HG02678 (cell line): ENCODE results near the gene DIAPH3.
A peak's percentile ranks its signal among the peaks of the same experiment; 100 is the strongest.

Experiments
- ATAC-seq: cut with Tn5 transposase; IDR thresholded peaks from one replicate; pipeline ENCODE4 v1.9.1; 2021; ENCODE audit warnings: mild to moderate bottlenecking, moderate library complexity; ENCODE audit not compliant: unreplicated experiment

Gene DIAPH3

GRCh38 chr13:60028021-60028420 is 135.7 kb downstream of the DIAPH3 start:
- ATAC-seq = no peak

DNA sequence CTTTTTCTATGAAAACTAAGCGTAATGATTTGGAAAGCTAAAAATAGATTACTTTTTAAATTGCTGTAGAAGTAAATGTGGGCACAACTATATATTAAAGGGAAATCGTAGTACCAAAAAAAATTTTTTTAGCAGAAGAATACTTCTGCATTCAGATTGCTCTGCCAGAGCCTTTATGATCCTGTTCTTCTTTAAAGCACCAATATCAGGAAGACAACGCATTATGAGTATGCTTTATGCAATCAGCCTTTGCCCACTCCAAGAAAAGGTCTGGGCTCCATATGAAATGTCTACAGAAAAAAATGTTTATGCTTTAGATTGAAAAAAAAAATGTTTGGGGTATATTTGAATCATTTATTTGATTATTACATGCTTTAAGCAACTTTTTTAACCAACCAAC is 137.4 kb downstream of the DIAPH3 start:
- no peak for ATAC-seq

DNA sequence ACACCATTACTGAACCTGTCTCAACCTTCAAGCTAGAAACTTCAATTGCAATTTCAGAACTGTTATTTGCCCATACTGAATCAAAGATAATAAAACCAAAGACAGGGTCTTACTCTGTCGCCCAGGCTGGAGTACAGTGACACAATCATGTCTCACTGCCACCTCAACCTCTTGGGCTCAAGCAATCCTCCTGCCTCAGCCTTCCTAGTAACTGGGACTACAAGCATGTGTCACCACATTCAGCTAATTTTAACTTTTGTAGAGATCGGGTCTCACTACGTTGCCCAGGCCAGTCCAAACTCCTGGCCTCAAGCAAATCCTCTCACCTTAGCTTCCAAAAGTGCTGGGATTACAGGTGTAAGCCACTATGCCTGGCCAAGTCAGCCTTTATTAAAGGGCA is 143.4 kb downstream of the DIAPH3 start:
- no peak for ATAC-seq

DNA sequence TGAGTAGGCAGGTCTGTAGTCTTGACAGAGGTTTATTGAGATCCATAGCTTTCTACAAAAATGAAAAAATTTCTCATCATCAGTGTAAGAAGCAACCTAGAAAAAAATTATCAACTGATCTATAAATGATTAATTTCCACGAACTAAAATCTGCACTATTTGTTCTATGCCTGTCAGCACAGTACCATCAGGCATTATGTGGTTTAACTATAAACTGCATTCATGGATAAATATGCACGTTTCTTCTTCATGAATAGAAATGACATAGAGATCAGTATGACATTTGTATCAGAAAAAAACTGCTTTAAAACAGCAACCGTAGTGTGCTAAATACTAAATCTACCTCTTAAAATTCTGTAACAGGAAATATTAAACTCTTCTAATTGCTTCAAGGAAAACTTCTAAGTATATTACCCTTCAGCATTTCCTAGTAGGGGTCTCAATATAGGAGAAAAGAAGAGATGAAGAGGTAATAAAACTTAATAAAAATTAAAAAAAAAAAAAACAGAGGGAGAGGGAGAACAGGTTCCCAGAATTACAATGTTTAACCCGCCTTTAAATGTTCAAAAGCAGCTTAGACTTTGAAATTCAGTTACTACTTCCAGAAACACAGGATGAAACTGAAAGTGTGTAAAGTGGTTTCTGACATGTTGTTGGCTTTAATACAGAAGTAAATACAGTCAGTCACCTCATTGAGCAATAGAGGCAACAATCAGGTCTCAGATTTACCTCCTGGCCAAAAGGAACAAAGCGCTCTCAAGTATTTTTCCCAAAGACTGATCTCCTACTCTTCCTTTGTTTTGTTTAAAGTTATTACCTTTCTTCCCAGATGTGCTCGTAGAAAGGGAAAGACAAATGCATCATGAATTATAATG is 144.4 kb downstream of the DIAPH3 start:
- ATAC-seq = peak; percentile 86

DNA sequence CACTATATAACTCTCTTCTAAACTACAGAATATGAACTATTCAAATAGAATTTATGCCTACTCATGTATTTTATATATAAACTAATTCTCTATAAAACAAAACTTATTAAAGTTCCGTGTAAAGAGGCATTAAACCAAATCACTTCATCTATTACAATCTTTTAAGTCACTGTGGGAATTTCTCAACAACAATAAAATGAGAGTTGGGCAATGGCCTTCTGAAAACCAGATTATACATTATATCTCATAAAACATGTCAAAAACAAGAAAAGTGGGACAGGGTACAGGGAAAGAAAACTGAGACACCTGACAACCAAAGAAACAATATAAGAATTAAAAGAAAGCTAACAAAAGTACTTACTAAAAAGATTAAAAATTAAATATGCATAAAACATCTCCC is 145.2 kb downstream of the DIAPH3 start:
- no peak for ATAC-seq

- no peak for ATAC-seq
Measured at GRCh38 chr13:60016229-60016628, 147.5 kb downstream of the DIAPH3 start.

DNA sequence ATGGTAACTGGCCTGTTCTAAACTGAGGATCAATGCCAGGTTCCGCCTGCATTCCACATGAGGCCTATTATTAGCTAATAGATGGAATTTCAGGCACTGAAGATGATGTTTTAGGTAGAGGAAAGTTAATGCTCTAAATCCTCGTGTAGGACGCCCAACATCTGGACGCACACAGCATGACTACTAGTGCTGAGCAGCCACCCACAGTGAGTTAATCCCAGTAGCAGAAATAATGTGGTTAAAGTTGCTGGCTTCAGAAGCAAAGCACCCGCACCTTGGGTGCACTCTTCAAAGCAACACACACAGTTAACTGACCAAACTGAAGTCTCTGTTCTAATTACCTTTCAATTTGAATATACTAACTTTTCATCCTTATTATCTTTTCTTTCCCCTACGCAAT is 150.6 kb downstream of the DIAPH3 start:
- no peak for ATAC-seq

- no peak for ATAC-seq
Measured at GRCh38 chr13:60012488-60012887, 151.2 kb downstream of the DIAPH3 start.

- ATAC-seq = no peak
Measured at GRCh38 chr13:60009300-60010253, 154.2 kb downstream of the DIAPH3 start.

GRCh38 chr13:60001889-60002288 is 161.8 kb downstream of the DIAPH3 start:
- ATAC-seq = no peak

GRCh38 chr13:60000976-60001375 is 162.8 kb downstream of the DIAPH3 start:
- ATAC-seq = no peak

- ATAC-seq = no peak
Measured at GRCh38 chr13:60000081-60000480, 163.6 kb downstream of the DIAPH3 start.

GRCh38 chr13:59997976-59998375 is 165.8 kb downstream of the DIAPH3 start:
- ATAC-seq = no peak

DNA sequence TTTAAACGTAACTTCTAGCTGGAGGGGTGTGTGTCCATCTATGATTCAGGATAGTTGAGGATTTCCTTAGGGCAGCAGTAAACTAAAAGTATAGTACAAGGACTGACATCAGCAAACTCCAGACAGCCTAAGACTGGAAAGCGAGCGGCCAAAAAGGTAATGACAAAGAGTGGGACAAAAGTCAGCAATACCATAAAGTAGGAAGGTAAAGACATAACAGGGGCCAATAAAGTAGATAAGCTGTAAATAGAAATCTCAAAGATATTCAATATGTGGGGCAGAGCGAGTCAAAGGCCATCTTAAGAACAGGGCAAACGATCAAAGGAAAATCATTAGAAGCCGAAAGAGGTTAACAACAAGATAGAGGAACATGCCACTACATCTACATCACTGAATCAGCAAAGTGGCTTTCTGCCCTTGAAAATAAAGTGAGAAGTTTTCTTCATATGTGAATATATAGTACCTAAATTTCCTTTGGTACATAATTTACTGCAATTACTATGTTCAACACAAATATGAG is 167.2 kb downstream of the DIAPH3 start:
- ATAC-seq = no peak

DNA sequence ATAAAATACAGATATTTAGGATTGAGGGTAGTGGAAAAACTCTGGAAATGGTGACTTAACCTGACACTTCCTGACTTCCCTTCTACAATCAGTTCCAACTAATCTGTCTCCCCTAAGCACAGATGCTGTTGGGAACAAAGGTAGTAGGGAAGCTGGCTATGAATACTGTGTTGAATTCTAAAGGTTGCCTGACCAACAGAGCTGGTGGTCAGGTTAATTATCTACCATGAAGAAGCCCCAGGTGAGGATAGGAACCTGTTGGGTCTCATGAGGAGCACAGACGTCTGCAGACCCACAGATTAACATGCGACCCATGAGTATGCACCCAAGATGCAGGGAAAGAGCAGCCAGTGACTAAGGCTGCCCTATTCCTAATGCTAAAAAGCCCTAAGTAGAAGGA is 172.3 kb downstream of the DIAPH3 start:
- ATAC-seq = no peak

DNA sequence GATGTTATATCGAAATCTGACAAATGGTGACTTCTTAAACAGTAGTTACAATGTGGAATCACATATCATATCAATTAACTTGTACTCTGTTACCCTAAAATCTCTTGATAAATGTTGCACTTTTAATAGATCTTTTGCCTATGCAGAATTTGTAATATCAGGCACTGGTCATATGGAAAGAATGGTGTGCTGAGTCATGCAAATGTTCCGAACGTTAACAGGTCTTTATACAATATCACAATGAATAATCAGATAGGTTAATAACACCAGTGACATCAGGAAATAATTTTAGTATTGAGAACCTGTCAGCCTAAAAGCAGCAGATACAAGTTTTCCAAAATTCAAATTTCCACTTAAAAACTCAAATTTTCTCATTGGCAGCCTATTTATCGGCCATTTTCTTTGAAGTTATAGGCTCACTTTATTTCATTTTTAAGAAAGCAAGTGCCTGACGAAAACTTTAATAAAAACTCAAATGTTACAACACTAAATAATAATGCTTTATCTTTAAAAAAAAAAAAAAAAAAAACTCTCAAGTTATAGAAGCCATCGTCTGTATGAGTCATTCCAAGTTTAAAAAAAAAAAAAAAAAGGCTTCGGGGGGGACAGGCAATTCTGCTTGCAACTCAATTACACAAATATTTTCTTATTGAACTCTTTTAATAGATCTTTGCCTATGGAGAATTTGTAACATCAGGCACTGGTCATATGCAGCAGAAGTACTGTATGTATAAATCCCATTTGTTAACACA is 180.9 kb downstream of the DIAPH3 start:
- ATAC-seq = no peak

- no peak for ATAC-seq
Measured at GRCh38 chr13:59979589-59979988, 184.1 kb downstream of the DIAPH3 start.

GRCh38 chr13:59978862-59979261 is 184.9 kb downstream of the DIAPH3 start:
- ATAC-seq = no peak

- ATAC-seq = no peak
Measured at GRCh38 chr13:59976856-59977255, 186.9 kb downstream of the DIAPH3 start.

DNA sequence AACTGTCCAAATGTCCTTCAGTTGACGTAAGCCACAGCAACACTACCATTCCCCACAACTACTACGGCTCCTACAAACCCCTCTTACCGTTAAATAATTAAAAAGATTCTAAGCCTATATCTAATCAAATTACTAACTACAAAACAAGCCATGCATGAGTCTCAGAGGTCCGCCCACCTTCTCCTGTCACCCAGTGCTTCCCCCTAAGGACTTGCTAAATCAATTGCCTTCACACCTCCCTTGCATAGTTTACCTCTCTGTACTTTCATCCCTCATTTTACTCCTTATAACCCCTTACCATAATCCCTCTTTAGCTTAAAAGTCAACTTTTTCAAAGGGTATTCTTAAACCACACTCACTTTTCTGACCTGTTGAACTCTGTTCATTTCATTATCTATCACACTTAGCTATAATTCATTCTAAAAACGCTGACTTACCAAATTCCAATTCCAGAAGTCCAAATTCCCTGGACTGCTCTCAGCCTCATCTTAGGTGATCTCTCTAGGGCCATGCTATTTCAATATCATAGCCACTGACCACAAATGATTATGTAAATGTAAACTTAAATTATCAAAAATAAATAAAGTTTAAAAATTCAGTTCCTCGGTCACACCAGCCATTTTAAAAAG is 187.8 kb downstream of the DIAPH3 start:
- no peak for ATAC-seq
